ENCODE results near the gene NPR1.

NPR1 gene

GRCh38 chr1:153640861-153641260, 37.6 kb upstream of the NPR1 start:
- ChIA-PET CTCF (no interaction called here), POLR2A (ENCODE audit: low non-redundant PET) (no interaction called here)
- no peak overlapping the region for H3K27ac ChIP-seq
- no peak for DNase-seq (ENCODE audit: low spot score)
- TF ChIP-seq CTCF (conservative IDR thresholded peaks at IDR 0.05; ENCODE audit: low read depth), result no peak

- no peak for TF ChIP-seq CTCF (conservative IDR thresholded peaks at IDR 0.05; ENCODE audit: low read depth)
- no peak for DNase-seq (ENCODE audit: low spot score)
- CTCF ChIA-PET, result no interaction called here
- POLR2A ChIA-PET (ENCODE audit: low non-redundant PET), result no interaction called here
- H3K27ac ChIP-seq, result no peak overlapping the region
Measured at GRCh38 chr1:153642161-153642560, 36.3 kb upstream of the NPR1 start.

- H3K27ac ChIP-seq, result no peak overlapping the region
- CTCF ChIA-PET, result interaction anchor here (1.2 kb wide), 1 partner anchor 133 kb away, joined by 3 read pairs; no protein-coding TSS in a partner anchor
- TF ChIP-seq CTCF (conservative IDR thresholded peaks at IDR 0.05; ENCODE audit: low read depth), result no peak
- DNase-seq (ENCODE audit: low spot score), result no peak
- POLR2A ChIA-PET (ENCODE audit: low non-redundant PET), result interaction anchor here (0.7 kb wide), 1 partner anchor 8 kb away, joined by 3 read pairs; no protein-coding TSS in a partner anchor
Measured at GRCh38 chr1:153643100-153643499, 35.4 kb upstream of the NPR1 start.

DNA sequence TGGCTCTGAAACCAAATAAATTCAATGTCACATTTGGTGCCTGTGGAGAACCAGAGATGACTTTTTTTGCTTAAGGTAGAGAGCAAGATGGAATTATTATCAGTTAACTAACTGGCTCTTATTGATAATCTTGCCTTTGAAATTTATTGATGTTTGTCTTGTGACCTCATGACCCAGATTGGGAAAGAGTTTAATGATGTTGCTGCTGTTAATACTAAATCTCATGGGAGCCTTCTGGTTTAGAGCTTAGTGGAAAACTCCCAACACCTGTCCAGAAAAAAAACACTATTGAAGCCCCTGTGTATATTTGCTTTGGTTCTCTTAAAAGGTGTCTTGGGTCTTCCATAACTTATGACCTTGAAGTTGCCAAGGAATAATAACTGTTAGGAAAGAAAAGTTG, 34.7 kb upstream of the NPR1 start:
- CTCF ChIA-PET, result interaction anchor here (0.6 to 1.2 kb wide), 4 partner anchors 71 to 343 kb away, joined by 3 to 4 read pairs (median 4); no protein-coding TSS in a partner anchor
- TF ChIP-seq CTCF (conservative IDR thresholded peaks at IDR 0.05; ENCODE audit: low read depth), result no peak
- POLR2A ChIA-PET (ENCODE audit: low non-redundant PET), result no interaction called here
- DNase-seq (ENCODE audit: low spot score), result no peak
- no peak overlapping the region for H3K27ac ChIP-seq

- ChIA-PET POLR2A (ENCODE audit: low non-redundant PET) (no interaction called here), CTCF (no interaction called here)
- peak overlapping the region; percentile 53 for H3K27ac ChIP-seq
Measured at GRCh38 chr1:153646672-153647345, 31.7 kb upstream of the NPR1 start.

GRCh38 chr1:153647346-153647714, 31.2 kb upstream of the NPR1 start:
- no peak for TF ChIP-seq CTCF (conservative IDR thresholded peaks at IDR 0.05; ENCODE audit: low read depth)
- no peak for DNase-seq (ENCODE audit: low spot score)
- ChIA-PET CTCF (no interaction called here), POLR2A (ENCODE audit: low non-redundant PET) (interaction anchor here (0.6 kb wide), 1 partner anchor 14 kb away, joined by 3 read pairs; the partner anchor contains the start of gene CHTOP)
- H3K27ac ChIP-seq, result peak overlapping the region; percentile 53

More at GRCh38 chr1:153646672-153647345, 31.7 kb upstream of the NPR1 start:
- no peak for TF ChIP-seq CTCF (conservative IDR thresholded peaks at IDR 0.05; ENCODE audit: low read depth)
- DNase-seq (ENCODE audit: low spot score), result no peak

Data from RWPE1 (cell line).